ENCODE measurements around the gene NAP1L1.

DNA sequence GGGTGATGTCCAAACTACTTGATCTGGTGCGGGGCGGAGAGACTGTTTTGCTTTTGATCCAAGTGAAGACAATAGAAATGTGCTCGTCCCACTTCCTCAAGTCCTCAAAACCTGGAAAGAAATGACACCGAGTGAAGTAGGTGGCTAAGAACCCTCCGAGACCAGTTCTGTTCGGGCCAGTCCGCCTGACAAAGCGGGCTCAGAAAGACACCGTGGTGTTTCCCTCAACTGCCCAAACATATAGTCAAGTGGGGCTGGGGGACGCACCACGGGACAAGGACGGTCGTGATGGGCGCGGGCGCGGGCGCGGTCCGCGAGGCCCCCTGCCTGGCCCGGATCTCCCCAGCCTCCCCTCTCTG, 54.5 kb downstream of the NAP1L1 start:
- TF ChIP-seq, protein P1, sequence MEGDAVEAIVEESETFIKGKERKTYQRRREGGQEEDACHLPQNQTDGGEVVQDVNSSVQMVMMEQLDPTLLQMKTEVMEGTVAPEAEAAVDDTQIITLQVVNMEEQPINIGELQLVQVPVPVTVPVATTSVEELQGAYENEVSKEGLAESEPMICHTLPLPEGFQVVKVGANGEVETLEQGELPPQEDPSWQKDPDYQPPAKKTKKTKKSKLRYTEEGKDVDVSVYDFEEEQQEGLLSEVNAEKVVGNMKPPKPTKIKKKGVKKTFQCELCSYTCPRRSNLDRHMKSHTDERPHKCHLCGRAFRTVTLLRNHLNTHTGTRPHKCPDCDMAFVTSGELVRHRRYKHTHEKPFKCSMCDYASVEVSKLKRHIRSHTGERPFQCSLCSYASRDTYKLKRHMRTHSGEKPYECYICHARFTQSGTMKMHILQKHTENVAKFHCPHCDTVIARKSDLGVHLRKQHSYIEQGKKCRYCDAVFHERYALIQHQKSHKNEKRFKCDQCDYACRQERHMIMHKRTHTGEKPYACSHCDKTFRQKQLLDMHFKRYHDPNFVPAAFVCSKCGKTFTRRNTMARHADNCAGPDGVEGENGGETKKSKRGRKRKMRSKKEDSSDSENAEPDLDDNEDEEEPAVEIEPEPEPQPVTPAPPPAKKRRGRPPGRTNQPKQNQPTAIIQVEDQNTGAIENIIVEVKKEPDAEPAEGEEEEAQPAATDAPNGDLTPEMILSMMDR (conservative IDR thresholded peaks at IDR 0.05) = no peak
- TF ChIP-seq EZH2 (IDR thresholded peaks at IDR 0.05; ENCODE audit: low read depth) = no peak

All from PC-9 (cell line).